H1 (cell line): ENCODE data around the gene SLC7A14. TPM values are rescaled to one million over a fixed set of nuclear protein-coding genes. Genes with fewer than 3 reads are reported as not detected.

Experiments used
- CHD1 ChIP-seq: IDR thresholded peaks from 2 replicates; pipeline ENCODE4 v1.6.1; 2012; ENCODE audit warnings: low read depth, low read length, improper control_type of control experiment
- FOSL1 ChIP-seq: IDR thresholded peaks from 2 replicates; pipeline ENCODE4 v1.6.1; 2011; ENCODE audit warnings: mild to moderate bottlenecking, low read depth, low read length, moderate library complexity; ENCODE audit not compliant: insufficient read depth
- GTF2F1 ChIP-seq: IDR thresholded peaks from 2 replicates; pipeline ENCODE4 v1.6.1; 2012; ENCODE audit warnings: low read depth, low read length, improper control_type of control experiment, borderline replicate concordance
- HDAC6 ChIP-seq: IDR thresholded peaks from one replicate; pipeline ENCODE4 v1.7.1; 2012; ENCODE audit warnings: low read depth, mild to moderate bottlenecking, inconsistent platforms, low read length, moderate library complexity
- MAFK ChIP-seq: IDR thresholded peaks from 2 replicates; pipeline ENCODE4 v1.6.1; 2012; ENCODE audit warnings: low read depth, mild to moderate bottlenecking, improper control_type of control experiment, low read length
- SIN3A ChIP-seq, 2 experiments: IDR thresholded peaks in 1 of 2; conservative IDR thresholded peaks in 1 of 2; 2 replicates each; pipeline ENCODE4 v1.6.1; 2011 to 2012; ENCODE audit warnings: low read length in 2 of 2, improper control_type of control experiment in 1 of 2, low read depth in 1 of 2, mild to moderate bottlenecking in 1 of 2
- TCF12 ChIP-seq: IDR thresholded peaks from 2 replicates; pipeline ENCODE4 v1.6.1; 2011; ENCODE audit warnings: low read depth, mild to moderate bottlenecking, low read length
- polyA plus RNA-seq, 7 experiments: library from polyadenylated mRNA; depleted of rRNA in 3 of 7; stranded (reverse) in 5 of 7; unstranded in 2 of 7; fragments of >200 nt in 5 of 7; fragments of 200-250 nt in 2 of 7; gene quantifications; 1 replicate in 5 of 7; 2 replicates in 1 of 7; 4 replicates in 1 of 7; pipeline versions ENCODE4 v1.2.1 to v1.2.3, GENCODE V29; 2011 to 2013; ENCODE audit warnings: missing spikeins in 2 of 7, mixed read lengths in 2 of 7
- total RNA-seq: library from RNA; stranded (reverse); fragmentation: NEBNext Ultra II Directional; extraction: Animal tissue kit (Norgen Biotek cat#: 25700); gene quantifications from 2 replicates; pipeline ENCODE4 v1.2.1, GENCODE V29; 2021

SLC7A14 gene
- total and polyA plus RNA-seq, 2 of the 8 experiments (the other 6 are each of a cell fraction or from before 2014, with no cell fraction given), result 0.21 to 0.95 TPM

DNA sequence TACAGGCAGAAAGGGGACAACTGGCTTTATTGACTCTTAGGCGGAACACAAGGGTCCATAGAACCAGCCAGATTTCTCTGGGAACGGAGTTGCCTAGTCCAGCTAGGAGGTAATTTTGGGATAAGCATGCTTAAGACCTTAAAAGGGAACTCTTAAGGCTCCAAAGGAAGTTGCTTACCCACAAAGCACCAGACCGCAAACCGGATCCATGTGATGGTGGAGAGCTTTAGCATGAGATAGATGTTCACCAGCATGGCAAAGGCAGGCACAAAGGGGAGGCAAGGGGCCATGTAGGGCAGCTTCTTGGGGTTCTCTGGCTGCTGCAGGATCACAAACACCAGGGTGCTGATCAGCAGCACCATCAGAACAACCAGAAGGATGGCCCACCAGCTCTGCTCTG is 105.8 kb downstream of the SLC7A14 start (continued):
- no peak for TF ChIP-seq GTF2F1
- TF ChIP-seq TCF12, result no peak
- no peak for TF ChIP-seq CHD1
- no peak for TF ChIP-seq SIN3A (conservative IDR thresholded peaks at IDR 0.05 in 1 of 2, IDR thresholded peaks at IDR 0.05 in 1 of 2; ENCODE audit: low read depth in 1 of 2, low read length in 2 of 2)
- TF ChIP-seq FOSL1, result no peak
- no peak for TF ChIP-seq MAFK
- no peak for TF ChIP-seq HDAC6
